Activated CD4-positive, alpha-beta T cell treated with anti-CD3 and anti-CD28 coated beads, Interleukin-10, Interleukin-2, amounts not matched to agents 100 ng/mL and 50 ng/mL, durations not matched to agents 16 hours and 8 hours (primary cell): ENCODE results near the gene MSI2.

Experiments used
- DNase-seq: peaks from one replicate; pipeline ENCODE4 v3.0.0-alpha.2; 2020

Gene MSI2

GRCh38 chr17:57654040-57654775, 397.9 kb downstream of the MSI2 start:
- DNase-seq = no peak

- no peak for DNase-seq
Observed at GRCh38 chr17:57655553-57655952, 399.2 kb downstream of the MSI2 start.

- no peak for DNase-seq
Observed at GRCh38 chr17:57657211-57657610, 400.9 kb downstream of the MSI2 start.

DNA sequence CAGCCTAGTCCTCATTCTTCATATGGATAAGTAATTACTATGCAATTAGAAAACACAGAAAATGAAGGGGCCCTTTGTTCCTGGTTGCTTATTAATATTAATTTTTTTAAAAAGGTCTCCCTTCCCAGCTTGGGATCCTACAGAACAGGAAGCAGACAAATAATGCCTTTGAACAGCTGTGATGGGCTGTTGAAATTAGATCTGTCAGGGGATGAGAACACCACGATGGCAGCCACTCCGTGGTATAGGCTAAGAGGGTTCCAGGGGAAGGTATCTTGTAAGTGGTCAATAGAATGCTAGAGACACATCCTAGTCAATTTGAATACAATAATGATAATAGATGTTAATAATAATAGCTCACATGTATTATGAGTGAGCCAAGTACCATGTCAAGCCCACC, 405.7 kb downstream of the MSI2 start:
- no peak for DNase-seq

- DNase-seq = peak; percentile 48
Observed at GRCh38 chr17:57662644-57663308, 406.5 kb downstream of the MSI2 start.

- DNase-seq = no peak
Observed at GRCh38 chr17:57663326-57664070, 407.2 kb downstream of the MSI2 start.

DNA sequence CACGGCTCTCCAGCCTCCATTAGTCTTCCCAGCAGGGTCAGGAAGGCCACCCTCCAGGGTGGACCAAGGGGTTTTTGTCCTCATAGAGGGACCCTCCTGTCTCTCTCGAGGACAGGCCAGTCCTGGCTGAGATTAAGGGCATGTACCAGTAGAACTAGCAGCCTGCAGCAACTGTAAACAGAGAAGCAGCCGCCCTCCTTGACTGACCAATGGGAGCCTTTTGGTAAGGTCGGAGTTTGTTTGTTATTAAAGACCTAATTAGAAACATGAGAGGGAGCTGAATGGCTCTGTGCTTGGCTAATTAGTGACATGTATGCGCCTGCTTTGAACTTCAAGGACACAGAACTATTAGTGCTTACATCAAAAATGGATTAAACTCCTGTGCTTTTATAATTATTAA, 408.8 kb downstream of the MSI2 start:
- DNase-seq = no peak

GRCh38 chr17:57665696-57666095, 409.4 kb downstream of the MSI2 start:
- no peak for DNase-seq

DNA sequence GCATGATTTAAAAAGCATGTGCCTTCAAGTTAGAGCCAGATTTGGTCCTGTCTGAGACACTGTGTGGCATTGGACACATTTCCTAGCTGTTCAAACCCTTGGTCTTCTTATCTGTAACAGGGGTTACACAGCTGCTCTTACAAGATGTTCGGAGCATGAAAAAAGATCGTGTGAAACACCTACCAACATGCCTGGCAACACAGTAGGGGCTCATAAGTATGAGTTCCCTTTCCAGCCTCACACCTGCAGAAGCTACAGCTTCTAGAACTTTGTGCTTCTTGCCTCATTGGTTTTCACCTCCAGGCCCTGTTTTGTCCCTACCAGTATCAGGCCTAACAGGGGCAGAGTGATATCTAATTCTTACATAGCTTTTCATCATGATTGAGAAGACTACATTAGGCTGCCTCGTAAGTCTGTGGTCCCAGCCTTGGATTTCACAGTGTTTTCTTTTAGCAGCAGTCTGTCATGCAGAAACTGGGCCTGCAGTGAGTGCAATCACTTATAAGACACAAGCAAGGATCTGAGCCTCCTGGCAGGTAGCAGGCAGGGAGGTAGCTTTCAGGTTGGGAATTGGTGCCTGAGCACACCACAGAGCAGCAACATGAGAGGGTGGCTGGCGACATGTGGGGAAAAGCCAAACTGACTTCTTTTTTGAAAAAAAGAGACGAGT, 410.0 kb downstream of the MSI2 start:
- no peak for DNase-seq

- no peak for DNase-seq
Observed at GRCh38 chr17:57666946-57667345, 410.6 kb downstream of the MSI2 start.

GRCh38 chr17:57667461-57667923, 411.2 kb downstream of the MSI2 start:
- no peak for DNase-seq

DNA sequence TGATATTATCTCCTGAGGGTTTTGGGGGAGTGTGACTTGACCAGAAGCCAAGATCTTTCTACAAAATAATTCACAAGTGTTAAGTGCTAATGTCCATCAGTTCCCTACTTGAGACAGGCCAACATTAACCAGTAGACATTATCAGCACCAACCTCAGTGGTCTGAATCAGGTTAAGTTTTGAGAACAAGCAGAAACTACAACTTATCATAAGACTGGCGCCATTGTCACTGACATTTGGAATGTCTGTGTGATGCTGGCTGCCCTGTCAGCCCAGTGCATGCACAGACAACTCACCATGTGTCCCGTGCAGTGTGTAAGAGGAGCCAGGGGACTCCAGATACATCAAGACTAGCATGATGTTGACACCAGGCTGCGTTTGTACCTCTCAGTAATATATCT, 412.0 kb downstream of the MSI2 start:
- DNase-seq = no peak

DNA sequence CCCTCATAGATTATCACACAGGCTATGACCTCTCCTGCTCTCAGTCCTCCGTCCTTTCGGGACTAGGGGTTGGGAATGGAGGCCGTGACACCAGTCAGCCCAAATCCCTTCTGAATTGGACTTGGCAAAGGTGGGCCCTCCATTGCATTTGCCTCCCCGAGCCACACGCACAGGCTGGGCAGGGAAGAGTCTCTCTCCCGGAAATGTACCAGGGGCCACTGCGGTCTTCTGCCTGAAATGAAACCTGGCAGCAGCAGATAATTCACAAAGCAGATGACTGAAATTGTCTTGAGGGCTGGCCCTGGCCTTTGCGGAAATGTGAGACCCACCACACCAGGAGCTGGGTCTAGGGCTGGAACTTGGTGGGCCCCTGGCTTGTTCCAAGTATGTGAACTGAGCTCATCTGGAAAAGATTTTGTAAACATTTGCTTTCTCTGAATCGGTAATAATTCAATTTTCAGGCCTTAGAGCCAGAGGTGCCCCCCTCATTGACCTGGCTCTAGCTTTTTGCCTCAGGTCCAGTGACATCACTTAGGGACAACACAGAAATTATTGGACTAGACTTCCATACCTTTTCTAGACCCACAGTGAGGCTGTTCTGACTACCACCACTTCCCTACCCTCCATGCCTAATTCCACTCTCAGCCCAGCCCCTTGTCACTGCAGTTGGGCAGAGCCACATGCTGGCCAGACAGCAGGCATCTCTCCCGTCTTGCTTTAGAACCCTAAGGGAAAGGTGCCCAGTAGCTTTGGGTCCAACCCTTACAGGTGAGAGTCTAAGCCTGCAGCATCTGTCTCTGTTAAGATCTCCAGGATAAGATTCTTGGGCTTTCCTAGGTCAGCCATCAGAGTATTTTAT, 413.6 kb downstream of the MSI2 start:
- no peak for DNase-seq

DNA sequence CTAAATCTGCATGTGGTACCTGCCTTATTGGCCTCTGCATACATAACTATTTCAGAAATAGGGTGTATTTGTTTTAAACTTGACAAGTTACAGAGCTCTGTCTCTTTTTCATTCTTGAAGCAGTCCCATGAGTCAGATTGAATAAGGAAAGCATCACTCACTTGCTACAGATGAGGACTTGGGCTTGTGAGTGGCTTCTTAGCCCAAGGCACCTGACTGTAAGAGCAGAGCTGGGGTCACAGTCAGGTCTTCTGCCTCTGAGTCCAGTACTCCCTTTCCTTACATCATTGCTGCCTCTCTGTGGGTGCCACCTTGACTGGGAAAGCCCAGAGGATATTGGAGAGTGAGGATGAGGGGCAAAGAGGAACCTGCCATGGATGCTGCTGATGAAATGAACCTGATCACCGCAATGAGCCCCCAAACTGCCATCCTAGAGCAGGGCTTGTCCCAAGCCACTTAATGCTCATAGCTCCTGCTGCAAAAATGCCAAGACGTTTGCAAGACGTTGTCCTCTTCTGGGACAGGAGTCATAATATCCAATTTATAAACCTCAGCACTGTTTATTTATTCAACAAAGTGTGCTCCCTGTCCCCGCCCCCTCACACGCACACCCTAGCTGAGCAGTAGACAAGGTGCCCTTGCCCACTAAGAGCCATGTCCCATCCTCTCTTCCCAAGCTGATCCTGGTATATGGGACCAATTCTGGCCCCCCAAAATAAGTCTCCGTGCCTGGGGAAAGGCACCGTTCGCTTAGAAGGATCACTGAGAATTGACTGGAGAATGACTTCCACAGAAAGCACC, 414.6 kb downstream of the MSI2 start:
- no peak for DNase-seq

GRCh38 chr17:57671667-57672632, 415.6 kb downstream of the MSI2 start:
- peak; percentile 84 for DNase-seq

GRCh38 chr17:57672971-57673370, 416.6 kb downstream of the MSI2 start:
- DNase-seq = no peak

DNA sequence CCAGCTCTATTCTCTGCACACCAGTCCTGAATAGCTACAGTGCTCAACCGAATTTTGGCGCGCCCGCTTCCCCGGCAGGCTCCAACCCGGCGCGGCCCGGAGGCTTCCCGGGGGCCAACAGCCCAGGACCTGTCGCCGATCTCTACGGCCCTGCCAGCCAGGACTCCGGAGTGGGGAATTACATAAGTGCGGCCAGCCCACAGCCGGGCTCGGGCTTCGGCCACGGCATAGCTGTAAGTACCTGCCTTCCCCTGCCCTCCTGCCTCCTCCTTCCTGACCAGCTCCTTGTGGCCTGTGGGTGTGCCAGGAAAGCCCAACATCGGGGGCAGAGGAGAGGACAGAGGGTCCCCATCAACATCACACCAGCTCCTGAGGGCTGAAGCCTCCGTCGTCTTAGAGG, 418.6 kb downstream of the MSI2 start:
- no peak for DNase-seq

- DNase-seq = no peak
Observed at GRCh38 chr17:57675427-57676387, 419.4 kb downstream of the MSI2 start.

- no peak for DNase-seq
Observed at GRCh38 chr17:57676543-57676942, 420.2 kb downstream of the MSI2 start.
